Measurements from ENCODE around the gene STN1. TPM values are rescaled to one million over a fixed set of nuclear protein-coding genes. Genes with fewer than 3 reads are reported as not detected.

Gene STN1
- total RNA-seq, 1 experiment from 2014 or later, result 74.7 TPM

DNA sequence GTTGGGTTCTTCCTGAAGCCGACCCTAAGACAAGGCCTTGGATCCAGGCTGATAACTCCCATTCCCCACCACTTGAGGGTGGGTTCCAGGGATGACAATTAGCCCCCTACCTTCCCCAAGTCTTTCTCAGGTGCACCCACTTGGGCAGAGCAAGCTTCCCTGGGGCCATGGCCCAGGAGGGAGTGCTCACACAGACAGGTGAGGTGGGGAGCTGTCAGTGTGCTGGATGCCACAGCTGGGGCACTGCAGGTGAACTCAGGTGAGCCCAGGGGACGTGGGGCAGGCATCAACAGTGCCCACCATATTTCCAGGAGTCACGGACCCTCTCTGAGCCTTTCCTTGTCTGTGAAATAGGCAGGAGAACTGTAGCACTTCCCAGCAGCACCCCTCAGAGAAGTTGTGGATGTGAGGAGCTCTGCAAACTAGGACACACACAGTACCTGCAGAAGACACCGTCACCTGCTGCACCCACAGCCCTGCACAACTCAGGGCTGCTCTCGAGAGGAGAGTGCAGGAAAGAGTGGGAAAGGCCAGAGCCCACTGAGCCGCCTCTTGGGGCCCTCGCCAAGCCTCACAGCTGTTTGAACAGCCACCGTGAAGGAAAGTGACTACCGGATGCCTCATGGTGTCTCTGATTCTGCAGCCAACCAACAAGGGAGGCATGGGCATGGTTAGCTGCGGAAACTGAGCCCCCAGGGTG, 80.5 kb downstream of the STN1 start:
- ChIA-PET RAD21 (ENCODE audit: low non-redundant PET in 1 of 2, low total read pairs in 2 of 2, uncharacterized antibody in 2 of 2, unreplicated experiment in 2 of 2) (no interaction called here), POLR2A (no interaction called here), CTCF (interaction anchor here (1.4 to 1.8 kb wide), 2 partner anchors 11 to 125 kb away, joined by 3 to 5 read pairs; no protein-coding TSS in a partner anchor)
- Histone ChIP-seq H4K20me1 (ENCODE audit: insufficient read depth) (no peaks in the 10 kb centered on the region), H2AFZ (ENCODE audit: low read depth, low read length, poor library complexity, severe bottlenecking) (no peak overlapping the region), H3K4me2 (ENCODE audit: low read length) (no peak overlapping the region), H3K36me3 (ENCODE audit: control insufficient read depth in 1 of 2, insufficient read depth in 2 of 2, low read length in 2 of 2) (no peaks in the 10 kb centered on the region), H3K4me3 (replicated peaks in 1 of 2; ENCODE audit: low read depth in 1 of 2, low read length in 2 of 2) (no peak overlapping the region), H3K9me2 (ENCODE audit: insufficient read depth) (no peaks in the 10 kb centered on the region), H3K9me3 (ENCODE audit: control insufficient read depth in 1 of 2, insufficient read depth in 1 of 2, low read depth in 1 of 2, low read length in 2 of 2) (no peaks in the 10 kb centered on the region), H3K9ac (ENCODE audit: low read length) (no peak overlapping the region), H3K4me1 (ENCODE audit: control insufficient read depth in 1 of 2, insufficient read depth in 2 of 2, low read length in 2 of 2) (no peaks in the 10 kb centered on the region), H3K79me2 (ENCODE audit: insufficient read depth, low read length) (no peaks in the 10 kb centered on the region), H3K27me3 (ENCODE audit: insufficient read depth, low read length) (peaks cover 3% of the 10 kb centered on the region; the same call in 1 of the 2 replicates), H3K27ac (ENCODE audit: low read depth, low read length) (no peak overlapping the region)
- ATAC-seq (no peak), DNase-seq (ENCODE audit: low read depth, low spot score) (no peak)
- no peak for TF ChIP-seq MAX (IDR thresholded peaks at IDR 0.05)
- no peak for TF ChIP-seq JUND (IDR thresholded peaks at IDR 0.05)
- TF ChIP-seq CEBPB (IDR thresholded peaks at IDR 0.05; ENCODE audit: low read depth), result no peak
- no peak for TF ChIP-seq EZH2phosphoT487 (IDR thresholded peaks at IDR 0.05; ENCODE audit: borderline replicate concordance)
- no peak for TF ChIP-seq YY1 (IDR thresholded peaks at IDR 0.05; ENCODE audit: extremely low read depth, insufficient replicate concordance, low read depth, low read length)
- TF ChIP-seq ZNF274 (IDR thresholded peaks at IDR 0.05; ENCODE audit: low read depth, low read length), result no peak
- TF ChIP-seq SIN3A (IDR thresholded peaks at IDR 0.05; ENCODE audit: low read depth), result no peak
- no TSS peak for BruUV-seq (replicated peaks)
- intact Hi-C loops (cut with micrococcal nuclease), result no loop called here

- no peaks in the 10 kb centered on the region for H3K36me3 ChIP-seq (ENCODE audit: control insufficient read depth in 1 of 2, insufficient read depth in 2 of 2, low read length in 2 of 2)
Observed at GRCh38 chr10:103836861-103837260, 81.1 kb downstream of the STN1 start.

More at GRCh38 chr10:103836861-103837260, 81.1 kb downstream of the STN1 start:
- RAD21 ChIA-PET (ENCODE audit: low non-redundant PET in 1 of 2, low total read pairs in 2 of 2, uncharacterized antibody in 2 of 2, unreplicated experiment in 2 of 2), result no interaction called here
- CTCF ChIA-PET, result no interaction called here
- TF ChIP-seq EGR1 (IDR thresholded peaks at IDR 0.05; ENCODE audit: low read depth) (no peak), POLR2AphosphoS5 (IDR thresholded peaks at IDR 0.05; ENCODE audit: low read depth, low read length) (no peak), POLR2A (IDR thresholded peaks at IDR 0.05; ENCODE audit: borderline replicate concordance, extremely low read depth, insufficient read depth, insufficient read length) (no peak), YY1 (IDR thresholded peaks at IDR 0.05; ENCODE audit: extremely low read depth, insufficient replicate concordance, low read depth, low read length) (no peak), EZH2 (IDR thresholded peaks at IDR 0.05) (no peak), SRF (IDR thresholded peaks at IDR 0.05; ENCODE audit: low read depth) (no peak), ELF1 (IDR thresholded peaks at IDR 0.05; ENCODE audit: borderline replicate concordance, low read depth) (no peak), ZNF274 (IDR thresholded peaks at IDR 0.05; ENCODE audit: low read depth, low read length) (no peak), SIN3A (IDR thresholded peaks at IDR 0.05; ENCODE audit: low read depth) (no peak), RAD21 (IDR thresholded peaks at IDR 0.05; ENCODE audit: low read depth) (no peak), ZFX (IDR thresholded peaks at IDR 0.05) (no peak), CEBPB (IDR thresholded peaks at IDR 0.05; ENCODE audit: low read depth) (no peak), ATF3 (IDR thresholded peaks at IDR 0.05) (no peak), SP1 (IDR thresholded peaks at IDR 0.05; ENCODE audit: low read depth) (no peak), TCF7L2 (IDR thresholded peaks at IDR 0.05; ENCODE audit: borderline replicate concordance, extremely low read depth, insufficient read depth, insufficient read length) (no peak)
- TF ChIP-seq, protein P1, sequence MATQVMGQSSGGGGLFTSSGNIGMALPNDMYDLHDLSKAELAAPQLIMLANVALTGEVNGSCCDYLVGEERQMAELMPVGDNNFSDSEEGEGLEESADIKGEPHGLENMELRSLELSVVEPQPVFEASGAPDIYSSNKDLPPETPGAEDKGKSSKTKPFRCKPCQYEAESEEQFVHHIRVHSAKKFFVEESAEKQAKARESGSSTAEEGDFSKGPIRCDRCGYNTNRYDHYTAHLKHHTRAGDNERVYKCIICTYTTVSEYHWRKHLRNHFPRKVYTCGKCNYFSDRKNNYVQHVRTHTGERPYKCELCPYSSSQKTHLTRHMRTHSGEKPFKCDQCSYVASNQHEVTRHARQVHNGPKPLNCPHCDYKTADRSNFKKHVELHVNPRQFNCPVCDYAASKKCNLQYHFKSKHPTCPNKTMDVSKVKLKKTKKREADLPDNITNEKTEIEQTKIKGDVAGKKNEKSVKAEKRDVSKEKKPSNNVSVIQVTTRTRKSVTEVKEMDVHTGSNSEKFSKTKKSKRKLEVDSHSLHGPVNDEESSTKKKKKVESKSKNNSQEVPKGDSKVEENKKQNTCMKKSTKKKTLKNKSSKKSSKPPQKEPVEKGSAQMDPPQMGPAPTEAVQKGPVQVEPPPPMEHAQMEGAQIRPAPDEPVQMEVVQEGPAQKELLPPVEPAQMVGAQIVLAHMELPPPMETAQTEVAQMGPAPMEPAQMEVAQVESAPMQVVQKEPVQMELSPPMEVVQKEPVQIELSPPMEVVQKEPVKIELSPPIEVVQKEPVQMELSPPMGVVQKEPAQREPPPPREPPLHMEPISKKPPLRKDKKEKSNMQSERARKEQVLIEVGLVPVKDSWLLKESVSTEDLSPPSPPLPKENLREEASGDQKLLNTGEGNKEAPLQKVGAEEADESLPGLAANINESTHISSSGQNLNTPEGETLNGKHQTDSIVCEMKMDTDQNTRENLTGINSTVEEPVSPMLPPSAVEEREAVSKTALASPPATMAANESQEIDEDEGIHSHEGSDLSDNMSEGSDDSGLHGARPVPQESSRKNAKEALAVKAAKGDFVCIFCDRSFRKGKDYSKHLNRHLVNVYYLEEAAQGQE (IDR thresholded peaks at IDR 0.05; ENCODE audit: low read depth), result no peak
- Histone ChIP-seq H3K27ac (ENCODE audit: low read depth, low read length) (no peak overlapping the region), H3K4me2 (ENCODE audit: low read length) (no peak overlapping the region), H3K27me3 (ENCODE audit: insufficient read depth, low read length) (peaks cover 3% of the 10 kb centered on the region; the same call in 1 of the 2 replicates), H2AFZ (ENCODE audit: low read depth, low read length, poor library complexity, severe bottlenecking) (no peak overlapping the region), H3K9me2 (ENCODE audit: insufficient read depth) (no peaks in the 10 kb centered on the region), H3K4me3 (replicated peaks in 1 of 2; ENCODE audit: low read depth in 1 of 2, low read length in 2 of 2) (no peak overlapping the region), H3K9me3 (ENCODE audit: control insufficient read depth in 1 of 2, insufficient read depth in 1 of 2, low read depth in 1 of 2, low read length in 2 of 2) (no peaks in the 10 kb centered on the region), H3K4me1 (ENCODE audit: control insufficient read depth in 1 of 2, insufficient read depth in 2 of 2, low read length in 2 of 2) (no peaks in the 10 kb centered on the region), H3K9ac (ENCODE audit: low read length) (no peak overlapping the region), H4K20me1 (ENCODE audit: insufficient read depth) (no peaks in the 10 kb centered on the region), H3K79me2 (ENCODE audit: insufficient read depth, low read length) (no peaks in the 10 kb centered on the region)
- POLR2A ChIA-PET, result no interaction called here
- DNase-seq (ENCODE audit: low read depth, low spot score) (no peak), ATAC-seq (no peak)
- BruUV-seq (replicated peaks), result no TSS peak
- intact Hi-C loops (cut with micrococcal nuclease), result no loop called here
